GM12872 (cell line): ENCODE measurements around the gene CCSER1.

ENCODE experiments used
- CTCF ChIP-seq: IDR thresholded peaks from 3 replicates; pipeline ENCODE4 v1.5.1; 2011; ENCODE audit warnings: low read depth, mild to moderate bottlenecking, low read length, moderate library complexity; ENCODE audit not compliant: insufficient read depth

The CCSER1 gene

GRCh38 chr4:90660672-90661071 is 533.5 kb downstream of the CCSER1 start:
- no peak for TF ChIP-seq CTCF

GRCh38 chr4:90670183-90670582 is 543.0 kb downstream of the CCSER1 start:
- no peak for TF ChIP-seq CTCF

- TF ChIP-seq CTCF: no peak
Observed at GRCh38 chr4:90689739-90690138, 562.5 kb downstream of the CCSER1 start.

- no peak for TF ChIP-seq CTCF
Observed at GRCh38 chr4:90695411-90695810, 568.2 kb downstream of the CCSER1 start.

- no peak for TF ChIP-seq CTCF
Observed at GRCh38 chr4:90715242-90715641, 588.0 kb downstream of the CCSER1 start.

GRCh38 chr4:90718931-90719330 is 591.7 kb downstream of the CCSER1 start:
- no peak for TF ChIP-seq CTCF

GRCh38 chr4:90727938-90728337 is 600.7 kb downstream of the CCSER1 start:
- TF ChIP-seq CTCF: no peak

- no peak for TF ChIP-seq CTCF
Observed at GRCh38 chr4:90730752-90731151, 603.6 kb downstream of the CCSER1 start.
